K562 (cell line): ENCODE measurements around the gene CLDND2. TPM values are rescaled to one million over a fixed set of nuclear protein-coding genes. Genes with fewer than 3 reads are reported as not detected.

Experiments
- CXXC5 ChIP-seq: fragments of 250-450 bp; sonication (Bioruptor Pico); IDR thresholded peaks from 2 replicates; pipeline ENCODE4 v1.8.0; 2022; ENCODE audit warnings: inconsistent platforms, mild to moderate bottlenecking, moderate library complexity
- E2F6 ChIP-seq, 2 experiments: IDR thresholded peaks; 2 replicates each; pipeline ENCODE4 v1.6.1; 2011; ENCODE audit warnings: borderline replicate concordance in 1 of 2, control low read depth in 1 of 2, low read depth in 1 of 2, low read length in 1 of 2, mild to moderate bottlenecking in 1 of 2, mixed read lengths in 1 of 2, moderate library complexity in 1 of 2; ENCODE audit not compliant: insufficient read depth in 1 of 2, insufficient read length in 1 of 2, poor library complexity in 1 of 2, severe bottlenecking in 1 of 2; ENCODE audit errors: extremely low read depth in 1 of 2
- E2F8 ChIP-seq: fragments of 450-650 bp; IDR thresholded peaks from 2 replicates; pipeline ENCODE4 v1.7.1; 2018; ENCODE audit warnings: mild to moderate bottlenecking, low read depth; ENCODE audit not compliant: partially characterized antibody
- EZH2 ChIP-seq: IDR thresholded peaks from 2 replicates; pipeline ENCODE4 v1.6.1; 2012; ENCODE audit warnings: low read depth, mild to moderate bottlenecking, inconsistent platforms, low read length, borderline replicate concordance
- GTF2E2 ChIP-seq: fragments of 200-800 bp; sonication (Bioruptor generic); IDR thresholded peaks from 2 replicates; pipeline ENCODE4 v1.6.1; 2016; ENCODE audit warnings: missing genetic modification characterization, missing compliant biosample characterization
- HCFC1 ChIP-seq: IDR thresholded peaks from 2 replicates; pipeline ENCODE4 v1.6.1; 2012; ENCODE audit warnings: low read depth, low read length, improper control_type of control experiment
- HDAC1 ChIP-seq, 2 experiments: fragments of 450-650 bp; IDR thresholded peaks; 2 replicates each; pipeline ENCODE4 v1.6.1; 2016 to 2017; ENCODE audit warnings: inconsistent platforms in 1 of 2, mild to moderate bottlenecking in 1 of 2, moderate library complexity in 1 of 2
- HDAC6 ChIP-seq: IDR thresholded peaks from 2 replicates; pipeline ENCODE4 v1.6.1; 2012; ENCODE audit warnings: low read depth, mild to moderate bottlenecking, control low read depth, inconsistent platforms, low read length, moderate library complexity
- HNRNPLL ChIP-seq: fragments of 200-400 bp; formaldehyde crosslinking; IDR thresholded peaks from 2 replicates; pipeline ENCODE4 v1.6.1; 2017; ENCODE audit warnings: low read length, low read depth, mild to moderate bottlenecking; ENCODE audit not compliant: poor library complexity, severe bottlenecking
- JUND ChIP-seq, 2 experiments: IDR thresholded peaks; 2 replicates in 1 of 2; 3 replicates in 1 of 2; pipeline ENCODE4 v1.6.1; 2011; ENCODE audit warnings: borderline replicate concordance in 2 of 2, low read depth in 2 of 2, low read length in 2 of 2, improper control_type of control experiment in 1 of 2, missing biosample characterization in 1 of 2, missing genetic modification characterization in 1 of 2, missing genetic modification reagents in 1 of 2
- NFE2 ChIP-seq: IDR thresholded peaks from 2 replicates; pipeline ENCODE4 v1.6.1; 2014; ENCODE audit warnings: antibody characterized with exemption, low read depth
- RAD21 ChIP-seq, 2 experiments: fragments of 250-450 bp in 1 of 2; fragments of 450-650 bp in 1 of 2; sonication (Bioruptor Pico) in 1 of 2; formaldehyde crosslinking in 1 of 2; IDR thresholded peaks in 1 of 2; conservative IDR thresholded peaks in 1 of 2; 2 replicates each; pipeline versions ENCODE4 v1.4.0 to v1.8.0; 2020 to 2022; ENCODE audit warnings: mild to moderate bottlenecking in 2 of 2, moderate library complexity in 1 of 2
- SRSF1 ChIP-seq: fragments of 200-400 bp; formaldehyde crosslinking; IDR thresholded peaks from 2 replicates; pipeline ENCODE4 v1.6.1; 2017; ENCODE audit warnings: mild to moderate bottlenecking, low read depth, low read length, moderate library complexity
- TAF1 ChIP-seq: IDR thresholded peaks from 2 replicates; pipeline ENCODE4 v1.6.1; 2011; ENCODE audit warnings: mild to moderate bottlenecking, low read length, moderate library complexity; ENCODE audit not compliant: insufficient read depth, control insufficient read depth, severe bottlenecking; ENCODE audit errors: extremely low read depth
- ZNF561 ChIP-seq: fragments of 450-650 bp; formaldehyde crosslinking; conservative IDR thresholded peaks from 2 replicates; pipeline ENCODE4 v1.4.0; 2020; ENCODE audit warnings: mild to moderate bottlenecking, moderate library complexity
- ZNF76 ChIP-seq: fragments of 250-450 bp; sonication (Bioruptor Pico); IDR thresholded peaks from 2 replicates; pipeline ENCODE4 v1.4.0; 2020; ENCODE audit warnings: mild to moderate bottlenecking, moderate library complexity, borderline replicate concordance
- polyA plus RNA-seq, 8 experiments: library from polyadenylated mRNA; depleted of rRNA in 4 of 8; stranded (reverse) in 5 of 8; unstranded in 3 of 8; fragments of >200 nt; fragmentation: Nextera tagmentation in 2 of 8; fragmentation: Illumina TruSeq in 1 of 8; extraction: Ambion mirVana in 2 of 8; extraction: Trizol in 1 of 8; gene quantifications; 2 replicates each; pipeline versions ENCODE4 v1.2.1 to v1.2.3, GENCODE V29; 2011 to 2014; ENCODE audit warnings: inconsistent platforms in 1 of 8, missing spikeins in 1 of 8
- total RNA-seq, 7 experiments: library from RNA; depleted of rRNA in 6 of 7; stranded (reverse); fragments of >200 nt in 6 of 7; fragmentation: Illumina TruSeq in 2 of 7; extraction: Trizol in 2 of 7; gene quantifications; 2 replicates each; pipeline versions ENCODE4 v1.2.1 to v1.2.3, GENCODE V29; 2011 to 2021; ENCODE audit warnings: low replicate concordance in 1 of 7
- TF ChIP-seq, protein P1 (sequence below): sonication (generic); formaldehyde crosslinking; IDR thresholded peaks from 2 replicates; pipeline ENCODE4 v1.8.1; 2023; ENCODE audit warnings: mild to moderate bottlenecking, missing genetic modification reagents
- TF ChIP-seq, protein P2 (sequence below): sonication (generic); formaldehyde crosslinking; IDR thresholded peaks from 2 replicates; pipeline ENCODE4 v1.9.0; 2022; ENCODE audit warnings: mild to moderate bottlenecking, missing genetic modification reagents

CLDND2 gene
- total and polyA plus RNA-seq, 9 of the 15 experiments (the other 6 are each of a cell fraction or from before 2014, with no cell fraction given): 0.45 to 4.0 (median 1.2) TPM; not detected in 3

DNA sequence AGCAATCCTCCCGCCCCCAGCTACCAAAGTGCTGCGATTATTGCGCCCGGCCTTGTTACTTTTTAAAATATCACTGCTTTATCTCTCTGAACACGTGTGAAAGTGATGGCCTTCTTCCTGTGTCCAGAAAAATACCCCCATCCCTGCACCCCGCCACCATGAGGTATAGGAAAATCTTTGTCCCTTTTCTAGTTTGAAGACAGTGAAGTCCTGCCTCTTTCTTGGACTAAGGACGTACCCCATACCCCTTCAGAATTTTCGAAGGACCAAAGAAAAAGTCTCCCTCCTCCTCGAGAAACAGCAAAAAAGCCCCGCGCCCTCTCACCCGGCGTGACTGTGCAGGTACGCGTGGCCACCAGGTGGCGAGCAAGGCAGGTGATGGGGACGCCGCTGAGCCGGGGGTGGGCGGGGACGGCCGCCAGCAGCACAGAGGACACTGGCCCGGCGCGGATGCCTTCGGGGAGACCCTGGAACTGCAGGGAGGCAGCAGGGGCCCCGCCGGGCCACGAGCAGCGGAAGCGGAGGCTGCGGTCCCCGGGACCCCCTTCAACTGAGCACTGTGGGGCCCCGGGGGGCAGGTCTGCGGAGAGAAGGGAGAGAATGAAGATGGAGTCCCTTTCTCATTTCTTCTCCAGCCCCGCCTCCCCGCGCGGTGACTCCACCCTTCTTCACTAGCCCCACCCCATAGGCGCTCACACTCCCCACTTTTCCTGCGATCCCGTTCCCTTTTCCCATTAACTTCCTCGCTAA is 30.1 kb downstream of the CLDND2 start (continued):
- TF ChIP-seq, protein P1, sequence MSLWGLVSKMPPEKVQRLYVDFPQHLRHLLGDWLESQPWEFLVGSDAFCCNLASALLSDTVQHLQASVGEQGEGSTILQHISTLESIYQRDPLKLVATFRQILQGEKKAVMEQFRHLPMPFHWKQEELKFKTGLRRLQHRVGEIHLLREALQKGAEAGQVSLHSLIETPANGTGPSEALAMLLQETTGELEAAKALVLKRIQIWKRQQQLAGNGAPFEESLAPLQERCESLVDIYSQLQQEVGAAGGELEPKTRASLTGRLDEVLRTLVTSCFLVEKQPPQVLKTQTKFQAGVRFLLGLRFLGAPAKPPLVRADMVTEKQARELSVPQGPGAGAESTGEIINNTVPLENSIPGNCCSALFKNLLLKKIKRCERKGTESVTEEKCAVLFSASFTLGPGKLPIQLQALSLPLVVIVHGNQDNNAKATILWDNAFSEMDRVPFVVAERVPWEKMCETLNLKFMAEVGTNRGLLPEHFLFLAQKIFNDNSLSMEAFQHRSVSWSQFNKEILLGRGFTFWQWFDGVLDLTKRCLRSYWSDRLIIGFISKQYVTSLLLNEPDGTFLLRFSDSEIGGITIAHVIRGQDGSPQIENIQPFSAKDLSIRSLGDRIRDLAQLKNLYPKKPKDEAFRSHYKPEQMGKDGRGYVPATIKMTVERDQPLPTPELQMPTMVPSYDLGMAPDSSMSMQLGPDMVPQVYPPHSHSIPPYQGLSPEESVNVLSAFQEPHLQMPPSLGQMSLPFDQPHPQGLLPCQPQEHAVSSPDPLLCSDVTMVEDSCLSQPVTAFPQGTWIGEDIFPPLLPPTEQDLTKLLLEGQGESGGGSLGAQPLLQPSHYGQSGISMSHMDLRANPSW (CRISPR knock-in tag): 0 out of 2 replicates have a peak, but pooled peaks have one; percentile 16
- no peak for TF ChIP-seq ZNF76
- TF ChIP-seq NFE2: peak; percentile 84
- peak; percentile 44 to 84 for TF ChIP-seq E2F6 (IDR thresholded peaks at IDR 0.05; ENCODE audit: borderline replicate concordance in 1 of 2, extremely low read depth in 1 of 2, insufficient read depth in 1 of 2, insufficient read length in 1 of 2, low read depth in 1 of 2, low read length in 1 of 2, poor library complexity in 1 of 2, severe bottlenecking in 1 of 2)
- TF ChIP-seq SRSF1: no peak
- TF ChIP-seq RAD21 (CRISPR knock-in tag; conservative IDR thresholded peaks at IDR 0.05 in 1 of 2, IDR thresholded peaks at IDR 0.05 in 1 of 2): peak; percentile 84 to 85
- TF ChIP-seq, protein P2, sequence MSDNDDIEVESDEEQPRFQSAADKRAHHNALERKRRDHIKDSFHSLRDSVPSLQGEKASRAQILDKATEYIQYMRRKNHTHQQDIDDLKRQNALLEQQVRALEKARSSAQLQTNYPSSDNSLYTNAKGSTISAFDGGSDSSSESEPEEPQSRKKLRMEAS (CRISPR knock-in tag): peak; percentile 82
- peak; percentile 36 for TF ChIP-seq E2F8
- peak in 1 of 2 experiments; percentile 59; a peak in 2 of 4 replicates for TF ChIP-seq HDAC1 (IDR thresholded peaks at IDR 0.05)
- peak; percentile 33 for TF ChIP-seq TAF1
- TF ChIP-seq CXXC5 (CRISPR knock-in tag): peak; percentile 54
- TF ChIP-seq GTF2E2 (tag): 0 out of 2 replicates have a peak, but pooled peaks have one; percentile 13
- peak; percentile 45 for TF ChIP-seq HNRNPLL
- TF ChIP-seq EZH2: no peak
- TF ChIP-seq HDAC6: no peak
- 0 out of 2 replicates have a peak, but pooled peaks have one; percentile 33 for TF ChIP-seq HCFC1
- TF ChIP-seq ZNF561: no peak
- peak; percentile 43 for TF ChIP-seq JUND (IDR thresholded peaks at IDR 0.05; ENCODE audit: borderline replicate concordance, low read depth, low read length)
- no peak for TF ChIP-seq JUND (tag; IDR thresholded peaks at IDR 0.05; ENCODE audit: borderline replicate concordance, low read depth, low read length)
